ENCODE results near the gene LRFN4.

Gene LRFN4

GRCh38 chr11:66894141-66894540 lies 37.3 kb downstream of the LRFN4 start:
- DNase-seq, result no peak

GRCh38 chr11:66901964-66902390 lies 45.1 kb downstream of the LRFN4 start:
- no peak for DNase-seq

DNA sequence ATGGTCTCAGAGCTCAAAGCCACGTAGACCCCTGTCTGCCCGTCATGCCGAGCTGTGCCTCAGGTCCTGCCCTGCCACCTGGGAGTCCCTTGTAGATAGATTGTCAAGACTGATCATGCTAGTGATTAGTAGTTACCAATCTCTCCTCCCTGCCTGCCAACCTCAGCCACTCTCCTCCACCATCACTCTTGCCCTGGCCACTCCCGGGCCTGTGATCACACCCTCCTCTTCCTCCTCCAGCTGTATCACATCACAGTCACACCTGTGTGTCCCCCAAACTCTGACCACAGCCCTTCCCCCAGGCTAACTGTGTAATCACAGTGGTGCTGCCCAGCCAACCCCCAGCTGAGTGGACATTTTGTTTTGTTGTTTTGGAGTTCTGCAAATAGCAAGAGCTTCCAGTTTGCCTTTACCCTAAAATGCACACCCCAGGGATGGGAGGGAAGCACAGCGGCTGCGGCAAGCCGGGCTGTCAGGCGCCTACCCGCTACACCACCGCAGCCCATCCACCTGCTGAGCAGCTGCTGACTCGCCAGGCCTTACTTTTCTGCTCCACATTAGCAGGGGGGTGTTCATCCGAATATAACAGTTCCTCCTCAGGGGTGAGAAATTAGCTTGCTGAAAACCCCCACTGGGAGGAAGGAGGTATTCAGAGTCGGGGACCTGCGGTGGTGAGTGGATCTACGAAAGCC lies 45.8 kb downstream of the LRFN4 start:
- DNase-seq, result peak; percentile 37

GRCh38 chr11:66904055-66904454 lies 47.2 kb downstream of the LRFN4 start:
- DNase-seq, result no peak

DNA sequence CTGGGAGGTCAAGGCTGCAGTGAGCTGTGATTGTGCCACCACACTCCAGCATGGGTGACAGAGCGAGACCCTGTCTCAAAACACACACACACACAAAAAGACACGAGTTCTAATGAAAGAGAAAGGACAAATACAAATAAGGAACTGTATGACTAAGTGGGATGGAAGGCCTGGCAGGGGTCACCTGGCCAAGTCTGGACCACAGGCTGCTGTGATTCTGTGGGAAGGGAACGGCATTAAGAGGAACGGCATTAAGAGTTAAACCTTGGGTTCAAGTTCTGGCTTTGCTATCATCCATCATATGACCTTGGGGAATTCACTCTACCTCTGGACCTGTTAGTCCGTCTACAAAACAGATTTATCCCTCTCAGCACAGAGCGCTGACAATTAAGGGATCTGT lies 47.7 kb downstream of the LRFN4 start:
- DNase-seq, result no peak

DNA sequence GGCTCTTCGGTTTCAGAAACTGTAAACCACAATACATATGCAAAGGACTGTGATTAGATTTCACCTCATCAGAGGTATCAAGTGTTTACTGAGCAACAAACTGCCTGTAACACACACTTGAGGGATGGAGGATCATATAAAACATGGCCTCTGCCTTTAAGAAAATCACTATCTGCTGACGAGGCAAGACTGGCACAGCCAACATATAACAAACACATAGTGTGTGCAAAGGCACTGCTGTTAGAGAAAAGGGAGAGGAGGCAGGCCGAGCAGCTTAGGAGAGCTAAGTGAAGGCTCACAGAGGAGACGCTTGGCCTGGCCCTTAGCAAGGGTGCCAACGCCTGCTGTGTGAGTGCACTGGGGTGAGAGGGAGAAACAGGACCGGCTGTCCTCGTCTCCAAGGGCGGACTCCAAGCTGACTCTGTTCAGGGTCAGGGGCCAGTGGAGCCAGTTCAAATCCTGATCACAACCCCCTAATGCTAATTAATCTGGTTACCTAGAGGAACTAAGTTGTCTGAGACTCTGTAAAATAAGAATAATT lies 48.2 kb downstream of the LRFN4 start:
- no peak for DNase-seq

GRCh38 chr11:66905631-66906030 lies 48.8 kb downstream of the LRFN4 start:
- DNase-seq, result no peak

- DNase-seq, result no peak
These were observed 49.3 kb downstream of the LRFN4 start for GRCh38 chr11:66906061-66906733.

GRCh38 chr11:66907751-66908630 lies 51.1 kb downstream of the LRFN4 start:
- no peak for DNase-seq

DNA sequence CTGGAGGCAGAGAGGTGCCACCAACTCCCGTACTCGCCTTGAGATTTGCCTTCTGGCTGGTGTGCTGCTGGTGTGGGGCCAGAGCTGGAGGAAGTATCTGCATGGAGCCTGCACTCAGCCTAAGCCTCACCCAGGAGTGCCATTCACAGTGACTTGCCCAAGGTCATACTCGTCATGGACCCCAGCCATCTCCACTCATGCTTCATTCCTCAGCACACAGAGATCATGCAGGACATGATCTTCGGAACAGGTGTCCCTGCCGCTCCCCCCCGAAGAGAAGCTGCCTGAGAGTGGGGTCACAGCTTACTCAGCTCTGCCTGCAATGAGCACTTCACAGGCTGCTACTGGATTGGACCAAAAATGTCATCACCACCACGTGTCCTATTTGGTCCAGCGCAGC lies 52.3 kb downstream of the LRFN4 start:
- no peak for DNase-seq

GRCh38 chr11:66910016-66910415 lies 53.2 kb downstream of the LRFN4 start:
- no peak for DNase-seq

Data from NCI-H2107 (cell line).